ENCODE data around the gene LRP1B. TPM values are rescaled to one million over a fixed set of nuclear protein-coding genes. Genes with fewer than 3 reads are reported as not detected.

The LRP1B gene
- total RNA-seq, 1 donor from 2014 or later, result 8.8 TPM

DNA sequence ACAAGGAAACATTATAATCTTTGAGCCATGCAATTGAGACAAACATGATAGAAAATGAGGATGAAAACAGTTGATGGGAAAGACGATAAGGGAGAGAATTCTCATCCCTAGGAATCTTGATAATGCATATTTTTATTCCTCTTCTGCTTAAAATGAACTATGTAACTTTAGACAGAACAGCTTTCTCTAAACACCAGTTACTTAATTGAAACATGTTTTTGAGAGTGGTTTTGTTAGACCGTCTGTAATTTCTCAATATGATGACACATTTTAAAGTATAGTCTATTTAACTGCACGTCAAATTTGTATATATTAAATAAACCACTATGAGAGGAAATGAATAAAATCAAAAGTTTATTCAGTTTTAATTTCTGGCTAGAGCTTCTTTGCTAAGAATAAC is 1896.7 kb downstream of the LRP1B start:
- Histone ChIP-seq H3K27ac (no peak overlapping the region), H3K9me3 (no peaks in the 10 kb centered on the region), H3K27me3 (no peaks in the 10 kb centered on the region), H3K4me1 (no peaks in the 10 kb centered on the region), H3K36me3 (no peaks in the 10 kb centered on the region), H3K4me3 (no peak overlapping the region)
- TF ChIP-seq POLR2A (IDR thresholded peaks at IDR 0.05), result no peak
- TF ChIP-seq, protein P1, sequence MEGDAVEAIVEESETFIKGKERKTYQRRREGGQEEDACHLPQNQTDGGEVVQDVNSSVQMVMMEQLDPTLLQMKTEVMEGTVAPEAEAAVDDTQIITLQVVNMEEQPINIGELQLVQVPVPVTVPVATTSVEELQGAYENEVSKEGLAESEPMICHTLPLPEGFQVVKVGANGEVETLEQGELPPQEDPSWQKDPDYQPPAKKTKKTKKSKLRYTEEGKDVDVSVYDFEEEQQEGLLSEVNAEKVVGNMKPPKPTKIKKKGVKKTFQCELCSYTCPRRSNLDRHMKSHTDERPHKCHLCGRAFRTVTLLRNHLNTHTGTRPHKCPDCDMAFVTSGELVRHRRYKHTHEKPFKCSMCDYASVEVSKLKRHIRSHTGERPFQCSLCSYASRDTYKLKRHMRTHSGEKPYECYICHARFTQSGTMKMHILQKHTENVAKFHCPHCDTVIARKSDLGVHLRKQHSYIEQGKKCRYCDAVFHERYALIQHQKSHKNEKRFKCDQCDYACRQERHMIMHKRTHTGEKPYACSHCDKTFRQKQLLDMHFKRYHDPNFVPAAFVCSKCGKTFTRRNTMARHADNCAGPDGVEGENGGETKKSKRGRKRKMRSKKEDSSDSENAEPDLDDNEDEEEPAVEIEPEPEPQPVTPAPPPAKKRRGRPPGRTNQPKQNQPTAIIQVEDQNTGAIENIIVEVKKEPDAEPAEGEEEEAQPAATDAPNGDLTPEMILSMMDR (IDR thresholded peaks at IDR 0.05), result no peak
- TF ChIP-seq POLR2AphosphoS5 (IDR thresholded peaks at IDR 0.05; ENCODE audit: insufficient read depth in 1 of 2, low read depth in 1 of 2), result no peak
- intact Hi-C loops (cut with DNase I), result no loop called here
- DNase-seq (ENCODE audit: extremely low spot score in 2 of 2), result no peak

DNA sequence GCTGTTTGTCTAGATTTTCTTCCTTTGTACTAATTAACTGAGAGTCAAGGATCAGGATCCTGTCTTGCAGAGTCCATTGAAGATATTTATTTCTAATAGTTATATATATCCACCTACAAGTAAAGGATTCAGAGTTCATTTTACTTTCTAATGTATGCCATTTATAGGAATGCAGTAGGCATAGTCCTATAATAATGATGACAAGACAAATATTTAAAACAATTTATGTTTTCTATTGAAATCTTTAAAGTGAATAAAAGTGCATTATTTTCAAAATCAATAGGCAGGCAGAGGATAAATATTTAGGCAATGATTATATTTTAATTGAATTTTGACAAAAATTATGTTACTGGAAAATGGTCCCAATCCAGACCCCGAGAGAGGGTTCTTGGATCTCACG is 1919.9 kb downstream of the LRP1B start:
- Histone ChIP-seq H3K27me3 (no peaks in the 10 kb centered on the region), H3K9me3 (no peaks in the 10 kb centered on the region), H3K4me3 (no peak overlapping the region)

DNA sequence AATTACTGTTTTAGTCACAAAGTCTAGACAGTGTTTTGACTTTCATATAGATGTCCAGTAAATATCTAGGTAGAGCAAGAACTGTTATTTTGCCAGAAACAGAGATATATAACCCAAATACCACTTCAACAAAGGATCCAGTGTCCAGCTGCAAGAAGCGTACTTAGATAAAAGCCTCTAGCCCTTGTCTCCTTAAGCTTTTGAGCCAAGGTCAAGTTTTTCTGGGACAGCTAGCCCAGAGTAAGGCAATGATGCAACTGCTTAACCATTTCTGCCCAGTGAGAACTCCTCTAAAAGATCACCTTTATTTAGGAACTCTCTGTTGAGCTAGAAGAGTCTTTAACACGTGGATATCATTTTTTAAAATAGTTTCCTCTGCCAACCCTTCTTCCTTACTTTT is 1925.7 kb downstream of the LRP1B start:
- intact Hi-C loops (cut with DNase I), result no loop called here
- DNase-seq (ENCODE audit: extremely low spot score in 2 of 2), result no peak
- Histone ChIP-seq H3K27me3 (no peaks in the 10 kb centered on the region), H3K4me3 (no peak overlapping the region), H3K9me3 (no peaks in the 10 kb centered on the region), H3K4me1 (no peaks in the 10 kb centered on the region), H3K36me3 (no peaks in the 10 kb centered on the region), H3K27ac (no peak overlapping the region)
- TF ChIP-seq POLR2AphosphoS5 (IDR thresholded peaks at IDR 0.05; ENCODE audit: insufficient read depth in 1 of 2, low read depth in 1 of 2), result no peak
- TF ChIP-seq, protein P1 (IDR thresholded peaks at IDR 0.05), result no peak
- no peak for TF ChIP-seq POLR2A (IDR thresholded peaks at IDR 0.05)

More for the DNA sequence above, 1919.9 kb downstream of the LRP1B start:
- Histone ChIP-seq H3K27ac (no peak overlapping the region), H3K4me1 (no peaks in the 10 kb centered on the region), H3K36me3 (no peaks in the 10 kb centered on the region)
- intact Hi-C loops (cut with DNase I), result no loop called here
- no peak for DNase-seq (ENCODE audit: extremely low spot score in 2 of 2)
- TF ChIP-seq POLR2A (IDR thresholded peaks at IDR 0.05), result no peak
- TF ChIP-seq, protein P1 (IDR thresholded peaks at IDR 0.05), result no peak
- TF ChIP-seq POLR2AphosphoS5 (IDR thresholded peaks at IDR 0.05; ENCODE audit: insufficient read depth in 1 of 2, low read depth in 1 of 2), result no peak

DNA sequence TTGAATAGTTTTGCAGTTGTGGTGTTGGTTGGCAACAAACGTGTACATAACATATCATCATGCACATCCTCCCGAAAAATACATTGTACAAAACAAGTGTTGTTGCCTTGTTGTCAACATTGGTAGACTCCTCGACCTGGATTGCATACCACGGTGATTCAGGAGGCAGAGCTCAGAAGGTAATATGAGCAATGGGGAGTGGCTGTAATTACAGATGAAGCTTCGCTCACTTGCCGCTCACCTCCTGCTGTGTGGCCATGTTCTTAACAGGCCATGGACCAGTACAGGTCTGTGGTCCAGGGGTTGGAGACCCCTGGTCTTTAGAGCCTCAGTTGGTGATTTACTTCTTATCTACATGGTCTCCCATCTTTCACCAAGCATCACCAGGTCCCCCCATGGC is 1927.5 kb downstream of the LRP1B start:
- H3K4me1 ChIP-seq, result no peaks in the 10 kb centered on the region
- no peaks in the 10 kb centered on the region for H3K27me3 ChIP-seq
- H3K36me3 ChIP-seq, result no peaks in the 10 kb centered on the region
- DNase-seq (ENCODE audit: extremely low spot score in 2 of 2), result no peak
- no peak overlapping the region for H3K27ac ChIP-seq
- H3K9me3 ChIP-seq, result no peaks in the 10 kb centered on the region
- TF ChIP-seq POLR2A (IDR thresholded peaks at IDR 0.05) (no peak), POLR2AphosphoS5 (IDR thresholded peaks at IDR 0.05; ENCODE audit: insufficient read depth in 1 of 2, low read depth in 1 of 2) (no peak)
- TF ChIP-seq, protein P1 (IDR thresholded peaks at IDR 0.05), result no peak
- intact Hi-C loops (cut with DNase I), result no loop called here
- no peak overlapping the region for H3K4me3 ChIP-seq

DNA sequence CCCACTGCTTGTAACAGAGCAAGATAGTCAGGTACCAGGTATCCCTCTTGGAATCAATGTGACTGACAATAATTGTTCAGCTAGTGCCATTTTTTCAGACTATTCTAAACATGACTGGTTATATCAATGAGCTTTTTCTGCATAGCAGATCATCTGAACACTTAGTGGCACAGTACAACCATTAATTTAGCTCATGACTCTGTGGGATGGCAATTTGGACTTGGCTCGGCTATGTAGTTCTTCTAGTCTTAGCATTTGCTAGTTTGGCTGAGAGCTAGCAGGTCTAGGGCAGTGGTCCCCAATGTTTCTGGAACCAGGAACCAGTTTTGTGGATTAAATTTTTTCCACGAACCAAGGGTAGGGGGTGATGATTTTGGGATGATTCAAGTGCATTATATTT is 1929.2 kb downstream of the LRP1B start:
- TF ChIP-seq POLR2A (IDR thresholded peaks at IDR 0.05) (no peak), POLR2AphosphoS5 (IDR thresholded peaks at IDR 0.05; ENCODE audit: insufficient read depth in 1 of 2, low read depth in 1 of 2) (no peak)
- TF ChIP-seq, protein P1 (IDR thresholded peaks at IDR 0.05), result no peak
- H3K27me3 ChIP-seq, result no peaks in the 10 kb centered on the region

More for the DNA sequence above, 1929.2 kb downstream of the LRP1B start:
- no peaks in the 10 kb centered on the region for H3K4me1 ChIP-seq
- H3K9me3 ChIP-seq, result no peaks in the 10 kb centered on the region
- no peak overlapping the region for H3K4me3 ChIP-seq
- no peak overlapping the region for H3K27ac ChIP-seq
- DNase-seq (ENCODE audit: extremely low spot score in 2 of 2), result no peak
- no peaks in the 10 kb centered on the region for H3K36me3 ChIP-seq
- intact Hi-C loops (cut with DNase I), result no loop called here

Data from vagina (tissue), 2 donors.